Ishikawa (cell line): Measurements from ENCODE around the gene PPP1R9A.

Experiments used
- CEBPB ChIP-seq: IDR thresholded peaks from 2 replicates; pipeline ENCODE4 v1.6.1; 2012
- EGR1 ChIP-seq: IDR thresholded peaks from 2 replicates; pipeline ENCODE4 v1.6.1; 2012
- EP300 ChIP-seq: IDR thresholded peaks from 2 replicates; pipeline ENCODE4 v1.6.1; 2012; ENCODE audit warnings: borderline replicate concordance
- NFIC ChIP-seq: IDR thresholded peaks from 2 replicates; pipeline ENCODE4 v1.6.1; 2012
- RAD21 ChIP-seq: IDR thresholded peaks from 2 replicates; pipeline ENCODE4 v1.6.1; 2012; ENCODE audit warnings: low read depth
- TAF1 ChIP-seq: IDR thresholded peaks from 2 replicates; pipeline ENCODE4 v1.6.1; 2012; ENCODE audit warnings: low read depth, mild to moderate bottlenecking
- TCF12 ChIP-seq: IDR thresholded peaks from 2 replicates; pipeline ENCODE4 v1.6.1; 2012; ENCODE audit warnings: low read depth
- TEAD4 ChIP-seq: IDR thresholded peaks from 2 replicates; pipeline ENCODE4 v1.6.1; 2012
- YY1 ChIP-seq: IDR thresholded peaks from 2 replicates; pipeline ENCODE4 v1.6.1; 2012; ENCODE audit warnings: low read depth
- TF ChIP-seq, protein P1 (sequence below): IDR thresholded peaks from 2 replicates; pipeline ENCODE4 v1.6.1; 2012
- TF ChIP-seq, protein P2 (sequence below): IDR thresholded peaks from 2 replicates; pipeline ENCODE4 v1.6.1; 2012; ENCODE audit warnings: low read depth, mild to moderate bottlenecking
- TF ChIP-seq, protein P3 (sequence below): IDR thresholded peaks from 2 replicates; pipeline ENCODE4 v1.6.1; 2012

DNA sequence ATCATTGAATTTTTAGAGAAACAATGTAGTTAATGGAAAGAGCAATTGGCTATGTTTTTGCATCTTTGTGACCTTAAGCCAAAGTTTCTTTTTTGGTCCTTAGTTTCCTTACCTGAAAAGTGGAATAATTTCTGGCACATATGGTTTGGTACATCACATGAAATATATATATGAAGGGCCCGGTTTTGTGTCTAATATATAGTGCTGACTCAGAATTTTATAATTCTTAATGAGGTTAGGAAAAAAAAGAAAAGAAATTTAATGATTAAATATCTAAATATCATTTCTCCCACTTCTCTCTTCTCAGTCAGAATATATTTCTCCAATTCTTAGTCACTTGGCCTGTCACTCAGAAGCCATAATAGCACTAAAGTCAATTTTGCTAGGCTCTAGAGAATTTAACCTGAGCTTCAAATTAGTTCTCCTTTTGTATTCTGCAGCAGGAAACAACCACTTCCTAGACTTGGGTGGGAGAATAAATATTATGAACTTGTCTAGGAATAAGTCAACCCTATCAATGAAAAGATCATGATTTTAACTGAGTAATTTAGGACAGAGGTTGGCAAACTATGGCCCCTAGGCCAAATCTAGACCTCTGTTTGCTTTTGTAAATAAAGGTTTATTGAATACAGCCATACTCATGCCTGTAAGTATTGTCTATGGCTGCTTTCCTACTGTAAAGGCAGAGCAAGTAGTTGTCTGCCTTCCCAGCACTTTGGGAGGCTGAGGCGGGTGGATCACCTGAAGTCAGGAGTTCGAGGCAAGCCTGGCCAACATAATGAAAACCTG lies 34.6 kb downstream of the PPP1R9A start:
- TF ChIP-seq TEAD4: no peak
- no peak for TF ChIP-seq RAD21
- TF ChIP-seq, protein P1, sequence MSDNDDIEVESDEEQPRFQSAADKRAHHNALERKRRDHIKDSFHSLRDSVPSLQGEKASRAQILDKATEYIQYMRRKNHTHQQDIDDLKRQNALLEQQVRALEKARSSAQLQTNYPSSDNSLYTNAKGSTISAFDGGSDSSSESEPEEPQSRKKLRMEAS: no peak
- no peak for TF ChIP-seq TCF12
- no peak for TF ChIP-seq TAF1
- TF ChIP-seq, protein P2, sequence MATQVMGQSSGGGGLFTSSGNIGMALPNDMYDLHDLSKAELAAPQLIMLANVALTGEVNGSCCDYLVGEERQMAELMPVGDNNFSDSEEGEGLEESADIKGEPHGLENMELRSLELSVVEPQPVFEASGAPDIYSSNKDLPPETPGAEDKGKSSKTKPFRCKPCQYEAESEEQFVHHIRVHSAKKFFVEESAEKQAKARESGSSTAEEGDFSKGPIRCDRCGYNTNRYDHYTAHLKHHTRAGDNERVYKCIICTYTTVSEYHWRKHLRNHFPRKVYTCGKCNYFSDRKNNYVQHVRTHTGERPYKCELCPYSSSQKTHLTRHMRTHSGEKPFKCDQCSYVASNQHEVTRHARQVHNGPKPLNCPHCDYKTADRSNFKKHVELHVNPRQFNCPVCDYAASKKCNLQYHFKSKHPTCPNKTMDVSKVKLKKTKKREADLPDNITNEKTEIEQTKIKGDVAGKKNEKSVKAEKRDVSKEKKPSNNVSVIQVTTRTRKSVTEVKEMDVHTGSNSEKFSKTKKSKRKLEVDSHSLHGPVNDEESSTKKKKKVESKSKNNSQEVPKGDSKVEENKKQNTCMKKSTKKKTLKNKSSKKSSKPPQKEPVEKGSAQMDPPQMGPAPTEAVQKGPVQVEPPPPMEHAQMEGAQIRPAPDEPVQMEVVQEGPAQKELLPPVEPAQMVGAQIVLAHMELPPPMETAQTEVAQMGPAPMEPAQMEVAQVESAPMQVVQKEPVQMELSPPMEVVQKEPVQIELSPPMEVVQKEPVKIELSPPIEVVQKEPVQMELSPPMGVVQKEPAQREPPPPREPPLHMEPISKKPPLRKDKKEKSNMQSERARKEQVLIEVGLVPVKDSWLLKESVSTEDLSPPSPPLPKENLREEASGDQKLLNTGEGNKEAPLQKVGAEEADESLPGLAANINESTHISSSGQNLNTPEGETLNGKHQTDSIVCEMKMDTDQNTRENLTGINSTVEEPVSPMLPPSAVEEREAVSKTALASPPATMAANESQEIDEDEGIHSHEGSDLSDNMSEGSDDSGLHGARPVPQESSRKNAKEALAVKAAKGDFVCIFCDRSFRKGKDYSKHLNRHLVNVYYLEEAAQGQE: no peak
- no peak for TF ChIP-seq CEBPB
- no peak for TF ChIP-seq EGR1
- no peak for TF ChIP-seq EP300
- TF ChIP-seq, protein P3, sequence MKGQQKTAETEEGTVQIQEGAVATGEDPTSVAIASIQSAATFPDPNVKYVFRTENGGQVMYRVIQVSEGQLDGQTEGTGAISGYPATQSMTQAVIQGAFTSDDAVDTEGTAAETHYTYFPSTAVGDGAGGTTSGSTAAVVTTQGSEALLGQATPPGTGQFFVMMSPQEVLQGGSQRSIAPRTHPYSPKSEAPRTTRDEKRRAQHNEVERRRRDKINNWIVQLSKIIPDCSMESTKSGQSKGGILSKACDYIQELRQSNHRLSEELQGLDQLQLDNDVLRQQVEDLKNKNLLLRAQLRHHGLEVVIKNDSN: no peak
- no peak for TF ChIP-seq YY1
- no peak for TF ChIP-seq NFIC
